Tibial nerve (tissue), 4 donors: ENCODE measurements around the gene SLC10A4. TPM values are rescaled to one million over a fixed set of nuclear protein-coding genes. Genes with fewer than 3 reads are reported as not detected.

Experiments used
- DNase-seq, 2 donors: peaks; one replicate each; pipeline ENCODE4 v3.0.0-alpha.2; 2019; ENCODE audit warnings: low spot score in 2 of 2
- H3K27ac ChIP-seq, 4 donors: fragments of 200-600 bp; sonication (generic) in 3 of 4; one replicate each; pipeline ENCODE4 v1.5.1; 2017 to 2019; ENCODE audit warnings: mild to moderate bottlenecking in 1 of 4
- H3K27me3 ChIP-seq, 2 donors: fragments of 200-600 bp; sonication (generic) in 1 of 2; one replicate each; pipeline versions ENCODE4 v1.5.1 to v1.6.0; 2017 to 2019
- H3K36me3 ChIP-seq, 3 donors: fragments of 200-600 bp; sonication (generic); one replicate each; pipeline ENCODE4 v1.5.1; 2018 to 2019
- H3K4me1 ChIP-seq, 4 donors: fragments of 200-600 bp; sonication (generic) in 3 of 4; one replicate each; pipeline ENCODE4 v1.5.1; 2017 to 2019
- H3K4me3 ChIP-seq, 4 donors: fragments of 200-600 bp; sonication (generic) in 3 of 4; one replicate each; pipeline ENCODE4 v1.5.1; 2017 to 2019; ENCODE audit warnings: mild to moderate bottlenecking in 1 of 4, moderate library complexity in 1 of 4
- H3K9me3 ChIP-seq, 4 donors: fragments of 200-600 bp; sonication (generic) in 3 of 4; one replicate each; pipeline ENCODE4 v1.5.1; 2017 to 2019
- EP300 ChIP-seq, 2 donors: sonication (generic); formaldehyde crosslinking; IDR thresholded peaks; one replicate each; pipeline ENCODE4 v1.6.1; 2017; ENCODE audit warnings: antibody characterized with exemption in 2 of 2, mild to moderate bottlenecking in 1 of 2
- POLR2A ChIP-seq, 2 donors: fragments of 450-650 bp; IDR thresholded peaks; one replicate each; pipeline ENCODE4 v1.6.1; 2017; ENCODE audit warnings: antibody characterized with exemption in 2 of 2, mild to moderate bottlenecking in 2 of 2, moderate library complexity in 2 of 2
- WGBS, 2 donors: methylation state at CpG; one replicate each; pipeline ENCODE4 v1.1.5; 2018; 5-methylcytosine and 5-hydroxymethylcytosine counted together
- total RNA-seq, 4 donors: library from RNA; depleted of rRNA; stranded (reverse); fragments of >200 nt; gene quantifications; one replicate each; pipeline ENCODE4 v1.1.0, GENCODE V29; 2016
- TF ChIP-seq, protein P1 (sequence below), 5 experiments: fragments of 200-600 bp in 3 of 5; fragments of 450-650 bp in 2 of 5; sonication (generic) in 3 of 5; IDR thresholded peaks; one replicate each; pipeline ENCODE4 v1.5.1; 2016 to 2019; ENCODE audit warnings: antibody characterized with exemption in 5 of 5, mild to moderate bottlenecking in 3 of 5, moderate library complexity in 2 of 5

Gene SLC10A4
- total RNA-seq, 4 donors from 2014 or later, result 0.90 TPM; not detected in 3

DNA sequence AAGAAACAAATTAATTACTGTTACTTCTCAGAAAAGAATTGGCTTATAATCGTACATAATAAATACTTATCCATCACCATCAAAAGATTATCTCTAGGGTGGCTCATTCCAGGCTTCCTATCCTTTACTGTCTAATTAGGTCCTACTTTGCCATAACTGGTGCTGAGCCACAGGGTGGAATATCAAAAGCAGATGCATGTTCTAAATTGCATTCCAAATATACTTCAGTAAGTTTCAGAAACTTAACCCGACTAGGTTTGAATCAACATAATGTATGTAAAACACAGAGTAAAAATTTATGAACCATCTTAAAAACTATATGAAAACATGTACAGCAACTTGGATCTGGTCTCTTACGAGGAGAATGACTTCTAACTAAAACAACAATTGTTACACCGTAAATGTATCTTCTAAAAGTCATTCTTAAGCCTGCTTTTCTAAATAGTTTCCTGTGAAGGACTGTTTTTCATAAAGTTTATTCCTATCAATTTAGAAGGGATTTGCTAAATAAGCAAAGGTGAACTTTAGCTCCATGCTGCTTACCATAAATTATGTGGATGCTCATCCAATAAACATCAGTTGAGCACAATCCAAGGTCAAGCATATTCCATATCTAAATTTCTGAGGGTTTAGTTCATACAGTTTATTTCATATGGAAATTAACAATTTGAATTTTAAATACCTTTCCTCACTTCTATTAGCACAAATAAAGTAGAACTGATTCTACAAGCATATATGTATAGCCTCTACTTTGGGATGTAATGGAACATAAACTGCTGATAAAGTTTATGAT, 20.3 kb downstream of the SLC10A4 start:
- Histone ChIP-seq H3K4me1 (no peaks in the 10 kb centered on the region), H3K36me3 (peaks cover 0 to 69% (median 0%) of the 10 kb centered on the region in 3 donors), H3K27me3 (no peaks in the 10 kb centered on the region), H3K27ac (no peak overlapping the region), H3K9me3 (no peaks in the 10 kb centered on the region), H3K4me3 (no peak overlapping the region)
- WGBS, 2 donors, result 56 to 60% methylated on average over 4 of the region's 4 CpGs
- no peak for DNase-seq
- TF ChIP-seq EP300 (IDR thresholded peaks at IDR 0.05) (no peak), POLR2A (IDR thresholded peaks at IDR 0.05) (no peak)
- TF ChIP-seq, protein P1, sequence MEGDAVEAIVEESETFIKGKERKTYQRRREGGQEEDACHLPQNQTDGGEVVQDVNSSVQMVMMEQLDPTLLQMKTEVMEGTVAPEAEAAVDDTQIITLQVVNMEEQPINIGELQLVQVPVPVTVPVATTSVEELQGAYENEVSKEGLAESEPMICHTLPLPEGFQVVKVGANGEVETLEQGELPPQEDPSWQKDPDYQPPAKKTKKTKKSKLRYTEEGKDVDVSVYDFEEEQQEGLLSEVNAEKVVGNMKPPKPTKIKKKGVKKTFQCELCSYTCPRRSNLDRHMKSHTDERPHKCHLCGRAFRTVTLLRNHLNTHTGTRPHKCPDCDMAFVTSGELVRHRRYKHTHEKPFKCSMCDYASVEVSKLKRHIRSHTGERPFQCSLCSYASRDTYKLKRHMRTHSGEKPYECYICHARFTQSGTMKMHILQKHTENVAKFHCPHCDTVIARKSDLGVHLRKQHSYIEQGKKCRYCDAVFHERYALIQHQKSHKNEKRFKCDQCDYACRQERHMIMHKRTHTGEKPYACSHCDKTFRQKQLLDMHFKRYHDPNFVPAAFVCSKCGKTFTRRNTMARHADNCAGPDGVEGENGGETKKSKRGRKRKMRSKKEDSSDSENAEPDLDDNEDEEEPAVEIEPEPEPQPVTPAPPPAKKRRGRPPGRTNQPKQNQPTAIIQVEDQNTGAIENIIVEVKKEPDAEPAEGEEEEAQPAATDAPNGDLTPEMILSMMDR (IDR thresholded peaks at IDR 0.05), result no peak

DNA sequence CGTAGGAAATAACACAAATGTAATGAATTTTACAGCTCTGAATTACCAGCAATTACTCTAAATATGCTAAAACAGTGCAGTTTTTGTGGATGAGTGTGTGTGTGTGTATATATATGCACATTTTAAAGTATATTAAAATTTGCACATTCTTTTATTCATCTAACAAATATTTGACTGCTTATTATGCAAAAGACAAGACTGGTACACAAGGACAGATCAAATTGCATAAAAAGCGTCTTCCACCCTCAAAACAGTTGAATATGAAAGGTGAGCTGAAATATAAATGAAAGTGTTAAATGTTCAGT, 20.8 kb downstream of the SLC10A4 start:
- Histone ChIP-seq H3K4me3 (no peak overlapping the region), H3K9me3 (no peaks in the 10 kb centered on the region), H3K36me3 (peaks cover 0 to 69% (median 0%) of the 10 kb centered on the region in 3 donors), H3K4me1 (no peaks in the 10 kb centered on the region), H3K27me3 (no peaks in the 10 kb centered on the region), H3K27ac (no peak overlapping the region)
- DNase-seq, result no peak
- WGBS, 2 donors, result 77 to 90% methylated on average over 2 of the region's 2 CpGs
- TF ChIP-seq EP300 (IDR thresholded peaks at IDR 0.05) (no peak), POLR2A (IDR thresholded peaks at IDR 0.05) (no peak)
- TF ChIP-seq, protein P1 (IDR thresholded peaks at IDR 0.05), result no peak

DNA sequence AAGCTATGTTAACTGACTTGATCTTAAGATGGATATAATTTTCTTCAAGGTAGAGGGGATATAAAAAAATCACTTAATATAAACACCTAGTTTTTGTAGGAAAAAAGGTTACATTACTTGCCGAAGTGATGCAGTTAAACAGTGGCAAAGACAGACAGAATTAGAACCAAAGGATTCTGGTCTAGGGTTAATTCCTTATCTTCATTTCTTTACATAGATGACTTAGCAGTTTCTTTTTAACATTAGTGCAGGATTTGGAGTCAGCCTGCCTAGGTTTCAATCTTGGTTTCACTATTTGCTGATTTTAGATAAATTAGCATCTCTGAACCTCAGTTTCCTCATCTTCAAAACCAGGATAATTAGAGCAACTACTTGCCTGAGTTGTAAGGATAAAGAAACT, 21.2 kb downstream of the SLC10A4 start:
- H3K36me3 ChIP-seq, result peaks cover 0 to 69% (median 0%) of the 10 kb centered on the region in 3 donors
- no peak for DNase-seq
- no peak overlapping the region for H3K27ac ChIP-seq
- no peak for TF ChIP-seq POLR2A (IDR thresholded peaks at IDR 0.05)
- TF ChIP-seq EP300 (IDR thresholded peaks at IDR 0.05), result no peak
- TF ChIP-seq, protein P1 (IDR thresholded peaks at IDR 0.05), result no peak
- H3K9me3 ChIP-seq, result no peaks in the 10 kb centered on the region
- no peak overlapping the region for H3K4me3 ChIP-seq
- no peaks in the 10 kb centered on the region for H3K4me1 ChIP-seq
- WGBS, 2 donors, result 88 to 94% methylated on average over 1 of the region's 1 CpG
- H3K27me3 ChIP-seq, result no peaks in the 10 kb centered on the region

DNA sequence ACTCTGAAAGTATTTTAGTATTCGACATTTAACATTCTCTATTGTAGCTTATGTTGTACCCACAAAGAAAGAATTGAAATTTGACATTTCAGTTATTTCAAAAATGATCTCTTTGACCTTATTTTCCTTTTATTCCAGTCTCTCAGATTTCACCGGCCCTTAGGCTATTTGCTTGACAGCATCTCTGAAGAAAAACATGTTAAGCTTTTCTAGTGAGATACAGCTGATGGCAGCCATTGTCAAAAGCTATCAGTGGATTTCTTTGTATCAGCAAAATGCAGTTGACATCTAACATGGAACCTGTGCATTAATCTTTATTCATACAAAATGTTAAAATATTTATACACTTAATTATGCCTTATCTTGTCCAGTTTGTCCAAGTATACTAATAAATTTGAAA, 23.6 kb downstream of the SLC10A4 start:
- Histone ChIP-seq H3K27me3 (no peaks in the 10 kb centered on the region), H3K4me1 (no peaks in the 10 kb centered on the region), H3K9me3 (no peaks in the 10 kb centered on the region), H3K36me3 (peaks cover 0 to 70% (median 0%) of the 10 kb centered on the region in 3 donors), H3K4me3 (no peak overlapping the region), H3K27ac (no peak overlapping the region)
- no peak for TF ChIP-seq POLR2A (IDR thresholded peaks at IDR 0.05)
- no peak for TF ChIP-seq EP300 (IDR thresholded peaks at IDR 0.05)
- TF ChIP-seq, protein P1 (IDR thresholded peaks at IDR 0.05), result no peak
- 53 to 57% methylated on average over 2 of the region's 2 CpGs for WGBS, 2 donors
- DNase-seq, result no peak

DNA sequence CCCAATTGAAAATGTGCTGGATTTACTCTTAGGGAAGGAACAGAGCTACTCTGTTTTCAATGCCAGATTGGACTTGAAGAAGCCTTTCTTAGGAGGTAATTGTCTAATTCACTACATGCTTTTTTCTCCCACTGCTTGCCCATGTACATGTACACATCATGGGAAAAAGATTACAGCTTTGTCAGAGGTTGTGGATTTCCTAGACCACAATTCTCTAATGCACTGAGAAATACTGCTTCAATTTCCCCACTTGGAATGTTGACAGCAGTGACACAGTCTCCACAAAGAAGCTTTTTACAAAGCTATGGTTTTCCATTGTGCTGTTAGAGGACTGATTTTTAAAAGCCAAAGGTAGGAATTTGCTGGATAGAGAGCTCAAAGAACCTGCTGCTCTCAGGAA, 26.4 kb downstream of the SLC10A4 start:
- H3K4me3 ChIP-seq, result no peak overlapping the region
- no peaks in the 10 kb centered on the region for H3K4me1 ChIP-seq
- H3K27ac ChIP-seq, result peak overlapping the region in 1 of 4 donors; percentile 34
- DNase-seq, result no peak
- no peaks in the 10 kb centered on the region for H3K27me3 ChIP-seq
- peaks cover 0 to 84% (median 14%) of the 10 kb centered on the region in 3 donors for H3K36me3 ChIP-seq
- H3K9me3 ChIP-seq, result no peaks in the 10 kb centered on the region
- TF ChIP-seq POLR2A (IDR thresholded peaks at IDR 0.05) (no peak), EP300 (IDR thresholded peaks at IDR 0.05) (no peak)
- TF ChIP-seq, protein P1 (IDR thresholded peaks at IDR 0.05), result no peak
